GM11168 (cell line): ENCODE results near the gene RAB4B.

ENCODE experiments used
- in situ Hi-C: fragments of 300-500 bp; cut with MboI; formaldehyde crosslinking; loops from one replicate; pipeline ENCODE4 v1.12.0; 2022; ENCODE audit warnings: low sequenced_read_pairs; ENCODE audit not compliant: unreplicated experiment

The RAB4B gene

GRCh38 chr19:40801426-40802299, 23.6 kb downstream of the RAB4B start:
- in situ Hi-C loops: no loop called here

GRCh38 chr19:40802300-40803169, 24.5 kb downstream of the RAB4B start:
- in situ Hi-C loops: no loop called here

DNA sequence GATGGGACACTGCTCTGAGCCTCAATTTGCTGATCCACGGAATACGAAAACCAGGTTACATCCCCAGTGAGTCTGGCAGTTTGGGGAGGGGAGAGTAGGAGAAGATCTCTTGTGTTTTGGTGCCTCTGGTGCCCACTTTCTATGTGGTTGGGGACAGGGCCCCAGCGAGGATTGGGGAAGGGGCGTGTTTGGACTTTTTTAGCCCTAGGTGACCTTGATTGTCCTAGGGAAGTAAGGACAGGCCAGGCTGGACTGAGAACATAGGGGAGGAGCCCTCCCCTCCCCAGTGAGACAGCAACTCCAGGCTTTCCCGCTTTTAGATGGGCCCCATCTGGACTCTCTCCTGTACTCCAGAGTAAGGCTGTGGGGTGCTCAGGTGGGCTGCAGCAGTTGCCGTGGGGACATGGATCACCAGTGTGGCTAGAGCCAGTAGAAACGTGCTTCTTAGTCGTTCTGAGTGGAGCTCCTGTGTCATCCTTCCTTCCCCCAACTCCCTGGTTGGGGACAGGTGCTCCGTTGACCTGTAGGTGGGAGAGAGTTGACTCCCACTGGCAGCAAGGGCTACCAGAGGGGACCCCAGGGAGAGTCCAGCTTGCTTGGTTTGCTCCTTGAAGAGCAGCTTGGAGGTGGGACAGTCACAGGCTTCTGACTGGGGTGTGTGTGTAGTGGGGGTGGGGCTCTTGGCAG, 25.3 kb downstream of the RAB4B start:
- in situ Hi-C loops: no loop called here

DNA sequence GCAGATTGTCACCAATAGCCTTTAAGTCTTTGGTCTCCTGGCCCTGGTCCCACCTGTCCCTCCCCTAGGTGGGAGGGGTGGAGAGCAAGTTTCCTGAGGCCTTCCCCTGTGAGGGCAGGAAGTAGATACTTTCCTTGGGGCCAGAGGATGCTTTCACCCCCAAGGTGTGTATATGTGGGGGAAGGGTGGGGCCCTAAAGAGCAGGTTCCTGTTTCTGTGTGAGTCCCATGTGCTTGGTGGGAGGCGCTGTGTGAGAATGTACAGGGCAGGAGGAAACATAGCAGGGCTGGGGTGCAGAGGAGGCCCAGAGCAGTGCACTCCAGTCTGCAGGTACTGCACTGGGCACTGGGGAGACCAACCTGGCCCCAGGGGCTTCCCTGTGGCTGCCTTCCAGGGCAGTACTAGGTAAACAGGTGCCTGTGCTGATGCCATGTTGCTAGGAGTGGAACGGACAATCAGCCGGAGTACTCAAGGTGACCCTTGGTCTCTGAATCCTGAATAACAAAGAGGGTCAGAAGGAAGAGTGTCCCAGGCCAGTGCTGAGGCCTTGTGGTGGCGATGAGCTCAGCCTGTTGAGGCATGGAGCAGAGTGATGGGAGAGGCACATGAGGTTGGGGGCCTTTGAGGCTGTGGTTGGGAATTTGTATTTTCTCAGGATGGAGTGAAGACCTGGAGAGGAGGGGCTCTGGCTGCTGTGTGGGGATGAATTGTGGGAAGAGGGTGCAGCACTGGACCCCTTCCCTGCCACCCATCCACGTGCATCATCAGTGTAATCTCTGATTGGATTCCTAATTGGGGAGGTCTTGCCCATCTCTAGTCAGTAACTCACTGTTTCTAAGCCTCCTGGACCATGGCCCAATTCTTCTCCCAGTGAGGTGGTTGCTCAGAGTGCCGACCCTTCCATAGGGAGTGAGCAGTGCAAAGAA, 26.1 kb downstream of the RAB4B start:
- in situ Hi-C loops: no loop called here

GRCh38 chr19:40804783-40805242, 26.8 kb downstream of the RAB4B start:
- in situ Hi-C loops: no loop called here

GRCh38 chr19:40805258-40805868, 27.3 kb downstream of the RAB4B start:
- in situ Hi-C loops: no loop called here

DNA sequence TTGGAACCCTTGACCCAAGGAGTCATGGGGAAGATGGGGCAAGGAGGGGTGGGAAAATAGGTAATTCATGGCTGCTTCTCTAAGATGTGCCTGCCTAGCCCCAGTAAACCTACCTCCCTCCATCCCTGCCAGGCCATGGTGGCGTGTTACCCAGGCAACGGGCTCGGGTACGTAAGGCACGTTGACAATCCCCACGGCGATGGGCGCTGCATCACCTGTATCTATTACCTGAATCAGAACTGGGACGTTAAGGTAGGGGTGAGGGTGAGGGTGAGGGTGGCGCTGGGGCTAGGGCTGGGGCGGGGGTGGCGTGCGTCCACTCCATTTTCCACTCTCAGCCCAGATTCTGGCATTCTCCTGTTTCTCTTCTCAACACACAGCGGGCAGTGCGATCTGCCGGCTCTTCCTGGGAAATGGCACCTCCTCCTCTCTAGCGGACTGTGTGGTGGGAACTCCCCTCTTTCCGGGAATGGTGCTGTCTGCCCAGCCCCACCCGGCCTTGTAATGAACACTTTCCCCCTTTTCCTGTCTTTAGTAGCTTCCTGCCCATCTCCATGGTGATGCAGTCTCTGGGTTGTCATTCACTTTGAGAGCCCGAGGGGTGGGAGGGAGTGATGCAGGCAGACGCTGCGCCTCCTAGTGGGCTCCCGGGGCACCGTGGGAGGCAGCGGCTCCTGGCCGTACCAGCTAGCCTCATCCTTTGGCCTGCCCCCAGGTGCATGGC, 28.5 kb downstream of the RAB4B start:
- in situ Hi-C loops: no loop called here

GRCh38 chr19:40807147-40808020, 29.3 kb downstream of the RAB4B start:
- in situ Hi-C loops: no loop called here

DNA sequence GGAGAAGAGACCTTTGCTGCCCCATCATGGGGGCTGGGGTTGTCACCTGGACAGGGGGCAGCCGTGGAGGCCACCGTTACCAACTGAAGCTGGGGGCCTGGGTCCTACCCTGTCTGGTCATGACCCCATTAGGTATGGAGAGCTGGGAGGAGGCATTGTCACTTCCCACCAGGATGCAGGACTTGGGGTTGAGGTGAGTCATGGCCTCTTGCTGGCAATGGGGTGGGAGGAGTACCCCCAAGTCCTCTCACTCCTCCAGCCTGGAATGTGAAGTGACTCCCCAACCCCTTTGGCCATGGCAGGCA, 29.9 kb downstream of the RAB4B start:
- in situ Hi-C loops: no loop called here

GRCh38 chr19:40808497-40808896, 30.4 kb downstream of the RAB4B start:
- in situ Hi-C loops: no loop called here

DNA sequence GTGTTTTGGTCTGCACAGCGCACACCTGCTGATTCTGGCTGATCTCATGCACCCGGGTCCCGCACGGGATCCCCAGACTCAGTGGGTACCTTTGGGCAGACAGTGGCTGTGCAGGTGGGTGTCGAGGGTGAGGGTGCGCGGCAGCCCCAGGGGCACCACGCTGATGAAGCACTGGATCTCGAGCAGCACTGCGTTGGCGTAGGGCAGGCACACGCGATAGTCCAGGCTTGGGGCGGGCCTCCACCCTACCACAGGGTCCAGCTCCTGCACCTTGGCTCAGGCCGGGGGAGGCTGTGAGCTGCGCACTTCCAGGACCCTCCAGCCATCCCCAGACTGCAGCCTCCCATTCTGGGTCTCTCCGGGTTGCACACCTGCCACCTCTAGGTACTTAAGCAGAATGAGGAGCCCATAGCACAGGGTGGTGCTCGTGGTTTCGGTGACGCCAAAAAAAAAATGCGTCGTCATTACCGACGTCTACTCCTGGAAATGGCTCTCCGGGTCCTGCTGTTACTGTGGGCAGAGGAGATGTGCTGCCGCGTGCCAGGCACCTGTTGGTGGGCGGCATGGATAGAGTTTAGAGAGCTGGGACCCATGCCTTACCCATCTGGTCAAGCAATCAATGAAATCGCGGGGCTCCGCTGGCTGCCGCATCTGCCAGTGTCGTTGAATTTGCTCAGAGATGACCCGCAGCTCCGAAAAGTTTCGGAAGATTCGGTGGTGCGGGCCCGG, 31.5 kb downstream of the RAB4B start:
- in situ Hi-C loops: loop anchor here (5.0 kb wide), 1 partner anchor 152 kb away; no protein-coding TSS in a partner anchor

- in situ Hi-C loops: loop anchor here (5.0 kb wide), 1 partner anchor 153 kb away; no protein-coding TSS in a partner anchor
Observed at GRCh38 chr19:40810160-40810559, 32.1 kb downstream of the RAB4B start.

DNA sequence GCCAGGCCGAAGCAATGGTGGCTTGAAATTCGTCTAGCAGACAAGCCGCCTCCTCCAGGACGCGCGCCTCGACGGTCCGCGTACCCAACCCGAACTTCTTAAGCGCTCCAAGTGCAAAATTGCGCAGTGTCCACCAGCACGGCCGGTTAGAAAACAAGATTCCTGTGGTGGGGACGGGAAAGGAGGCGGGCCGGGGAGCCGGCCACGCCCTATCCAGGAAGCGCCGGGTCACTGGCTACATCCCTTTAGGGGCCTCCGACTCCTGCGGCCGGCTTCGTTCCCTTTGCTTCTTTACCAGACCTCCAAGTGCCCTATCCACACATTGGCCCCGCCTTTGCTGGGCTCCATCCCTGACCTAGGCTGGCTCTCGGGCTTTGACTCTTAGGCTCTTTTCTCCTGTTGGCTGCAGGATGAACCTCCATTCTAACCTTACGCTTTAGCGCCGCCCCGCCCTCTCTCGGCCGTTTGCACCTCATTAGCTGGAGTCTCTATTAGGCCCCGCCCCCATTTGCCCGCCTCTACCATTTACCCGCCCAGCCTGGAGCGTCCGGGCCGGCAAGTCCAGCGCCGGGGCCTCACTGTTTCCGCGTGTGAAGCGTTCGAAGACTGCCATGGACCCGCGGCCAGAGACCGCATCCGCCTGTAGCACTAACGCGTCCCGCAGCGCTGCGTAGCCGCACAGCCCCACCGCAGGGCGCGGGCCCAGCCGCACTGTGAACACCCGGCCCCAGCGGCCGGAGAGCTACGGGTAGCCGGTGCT, 32.8 kb downstream of the RAB4B start:
- in situ Hi-C loops: loop anchor here (5.0 kb wide), 1 partner anchor 154 kb away; no protein-coding TSS in a partner anchor

GRCh38 chr19:40811478-40812341, 33.7 kb downstream of the RAB4B start:
- in situ Hi-C loops: loop anchor here (5.0 kb wide), 1 partner anchor 154 kb away; no protein-coding TSS in a partner anchor

- in situ Hi-C loops: loop anchor here (5.0 kb wide), 1 partner anchor 155 kb away; no protein-coding TSS in a partner anchor
Observed at GRCh38 chr19:40812571-40812970, 34.5 kb downstream of the RAB4B start.
